ENCODE measurements around the gene F9. TPM values are rescaled to one million over a fixed set of nuclear protein-coding genes. Genes with fewer than 3 reads are reported as not detected.

F9 gene
- 1 to 10 TPM in 1 of 4 donors, not detected in 3; 1.7 TPM for total RNA-seq

DNA sequence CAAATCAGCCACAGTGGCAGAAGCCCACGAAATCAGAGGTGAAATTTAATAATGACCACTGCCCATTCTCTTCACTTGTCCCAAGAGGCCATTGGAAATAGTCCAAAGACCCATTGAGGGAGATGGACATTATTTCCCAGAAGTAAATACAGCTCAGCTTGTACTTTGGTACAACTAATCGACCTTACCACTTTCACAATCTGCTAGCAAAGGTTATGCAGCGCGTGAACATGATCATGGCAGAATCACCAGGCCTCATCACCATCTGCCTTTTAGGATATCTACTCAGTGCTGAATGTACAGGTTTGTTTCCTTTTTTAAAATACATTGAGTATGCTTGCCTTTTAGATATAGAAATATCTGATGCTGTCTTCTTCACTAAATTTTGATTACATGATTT lies at the start of gene F9:
Gene F9 (plus strand): TSS at position 190 of the 400 bp plus-strand sequence. CDS start 26 bp downstream, at position 216.
- WGBS, result 59% methylated on average over 4 of the region's 4 CpGs
- H3K27ac ChIP-seq, result no peak within 1 kb of the TSS
- no peaks in the 10 kb centered on the region for H3K4me1 ChIP-seq
- DNase-seq (ENCODE audit: low spot score in 2 of 2), result no peak
- H3K27me3 ChIP-seq, result no peaks in the 10 kb centered on the region
- H3K4me3 ChIP-seq, result no peak within 1 kb of the TSS
- no peaks in the 10 kb centered on the region for H3K36me3 ChIP-seq
- no peaks in the 10 kb centered on the region for H3K9me3 ChIP-seq
- no peak for TF ChIP-seq EP300 (IDR thresholded peaks at IDR 0.05)
- TF ChIP-seq, protein P1, sequence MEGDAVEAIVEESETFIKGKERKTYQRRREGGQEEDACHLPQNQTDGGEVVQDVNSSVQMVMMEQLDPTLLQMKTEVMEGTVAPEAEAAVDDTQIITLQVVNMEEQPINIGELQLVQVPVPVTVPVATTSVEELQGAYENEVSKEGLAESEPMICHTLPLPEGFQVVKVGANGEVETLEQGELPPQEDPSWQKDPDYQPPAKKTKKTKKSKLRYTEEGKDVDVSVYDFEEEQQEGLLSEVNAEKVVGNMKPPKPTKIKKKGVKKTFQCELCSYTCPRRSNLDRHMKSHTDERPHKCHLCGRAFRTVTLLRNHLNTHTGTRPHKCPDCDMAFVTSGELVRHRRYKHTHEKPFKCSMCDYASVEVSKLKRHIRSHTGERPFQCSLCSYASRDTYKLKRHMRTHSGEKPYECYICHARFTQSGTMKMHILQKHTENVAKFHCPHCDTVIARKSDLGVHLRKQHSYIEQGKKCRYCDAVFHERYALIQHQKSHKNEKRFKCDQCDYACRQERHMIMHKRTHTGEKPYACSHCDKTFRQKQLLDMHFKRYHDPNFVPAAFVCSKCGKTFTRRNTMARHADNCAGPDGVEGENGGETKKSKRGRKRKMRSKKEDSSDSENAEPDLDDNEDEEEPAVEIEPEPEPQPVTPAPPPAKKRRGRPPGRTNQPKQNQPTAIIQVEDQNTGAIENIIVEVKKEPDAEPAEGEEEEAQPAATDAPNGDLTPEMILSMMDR (IDR thresholded peaks at IDR 0.05), result no peak
- no peak for TF ChIP-seq POLR2A (IDR thresholded peaks at IDR 0.05)
- TF ChIP-seq POLR2AphosphoS5 (IDR thresholded peaks at IDR 0.05), result no peak

DNA sequence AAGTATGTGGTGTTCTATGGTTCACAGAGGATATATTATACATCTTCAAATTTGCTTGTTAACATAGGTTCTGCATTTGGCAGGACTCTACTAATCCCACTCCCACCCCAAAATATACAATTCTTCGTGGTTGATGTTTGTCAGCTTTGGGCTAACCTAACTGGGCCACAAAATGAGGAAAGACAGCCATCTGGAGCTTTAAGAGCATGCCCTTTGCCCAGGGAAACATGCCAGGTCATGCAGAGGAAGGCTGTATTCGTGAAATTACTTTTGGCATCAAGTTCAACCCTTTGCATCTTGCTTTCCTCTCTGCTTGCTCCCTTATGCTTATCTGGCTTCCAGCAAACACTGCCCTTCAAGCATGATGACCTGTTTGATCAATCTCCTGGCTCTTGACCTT lies 46.8 kb upstream of the F9 start:
- H3K36me3 ChIP-seq, result no peaks in the 10 kb centered on the region
- no peak for TF ChIP-seq EP300 (IDR thresholded peaks at IDR 0.05)
- TF ChIP-seq POLR2A (IDR thresholded peaks at IDR 0.05), result no peak
- no peak for TF ChIP-seq POLR2AphosphoS5 (IDR thresholded peaks at IDR 0.05)
- TF ChIP-seq, protein P1 (IDR thresholded peaks at IDR 0.05), result no peak
- H3K27me3 ChIP-seq, result no peaks in the 10 kb centered on the region
- no peaks in the 10 kb centered on the region for H3K9me3 ChIP-seq
- H3K4me3 ChIP-seq, result no peak overlapping the region
- H3K4me1 ChIP-seq, result no peaks in the 10 kb centered on the region
- DNase-seq (ENCODE audit: low spot score in 2 of 2), result no peak
- H3K27ac ChIP-seq, result no peak overlapping the region
- WGBS, result 16% methylated on average over 2 of the region's 2 CpGs

DNA sequence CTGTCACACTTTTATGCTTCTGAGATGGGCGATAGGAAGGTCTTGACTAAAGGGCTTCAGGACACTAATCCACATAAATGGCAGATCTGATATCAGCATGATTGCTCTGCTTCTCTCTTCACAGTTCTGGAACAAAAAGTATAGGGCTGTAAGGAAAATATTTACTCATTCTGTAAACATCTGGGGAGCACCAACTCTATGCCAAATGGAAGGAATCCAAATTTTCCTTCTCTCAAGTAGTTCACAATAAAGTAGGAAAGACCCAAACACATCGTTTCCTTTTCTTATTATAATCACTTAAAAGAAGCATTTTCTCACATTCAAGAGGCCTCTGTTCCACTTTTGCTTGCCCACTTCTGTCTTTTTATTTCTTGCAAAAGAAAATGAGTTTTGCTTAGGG lies 45.9 kb upstream of the F9 start:
- WGBS, result 50% methylated on average over 2 of the region's 2 CpGs
- Histone ChIP-seq H3K9me3 (no peaks in the 10 kb centered on the region), H3K4me3 (no peak overlapping the region), H3K27me3 (no peaks in the 10 kb centered on the region), H3K4me1 (no peaks in the 10 kb centered on the region), H3K27ac (no peak overlapping the region), H3K36me3 (no peaks in the 10 kb centered on the region)
- TF ChIP-seq POLR2A (IDR thresholded peaks at IDR 0.05) (no peak), EP300 (IDR thresholded peaks at IDR 0.05) (no peak), POLR2AphosphoS5 (IDR thresholded peaks at IDR 0.05) (no peak)
- TF ChIP-seq, protein P1 (IDR thresholded peaks at IDR 0.05), result no peak
- DNase-seq (ENCODE audit: low spot score in 2 of 2), result no peak

DNA sequence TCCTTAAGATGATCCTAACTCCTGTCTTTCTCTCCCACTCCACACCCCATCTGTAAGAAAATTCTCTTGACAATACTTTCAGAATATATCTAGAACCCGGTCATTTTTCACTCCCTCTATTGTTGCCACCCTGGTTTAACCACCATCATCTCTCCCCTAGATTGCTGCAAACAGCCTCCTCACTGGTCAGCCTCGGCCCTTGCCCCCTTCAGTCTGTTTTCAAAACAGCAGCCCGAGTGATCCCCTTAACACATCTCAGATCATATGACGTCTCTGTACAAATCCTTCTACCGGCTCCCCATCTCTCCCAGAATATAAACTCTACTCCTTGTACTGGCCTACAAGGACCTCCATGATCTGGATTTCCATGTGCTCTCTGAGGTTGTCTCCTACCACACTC lies 35.2 kb upstream of the F9 start:
- Histone ChIP-seq H3K4me1 (no peaks in the 10 kb centered on the region), H3K4me3 (no peak overlapping the region), H3K9me3 (no peaks in the 10 kb centered on the region), H3K36me3 (no peaks in the 10 kb centered on the region), H3K27me3 (no peaks in the 10 kb centered on the region), H3K27ac (no peak overlapping the region)
- TF ChIP-seq EP300 (IDR thresholded peaks at IDR 0.05), result no peak
- no peak for TF ChIP-seq POLR2AphosphoS5 (IDR thresholded peaks at IDR 0.05)
- no peak for TF ChIP-seq POLR2A (IDR thresholded peaks at IDR 0.05)
- TF ChIP-seq, protein P1 (IDR thresholded peaks at IDR 0.05), result no peak
- DNase-seq (ENCODE audit: low spot score in 2 of 2), result no peak
- WGBS, result 63% methylated on average over 5 of the region's 5 CpGs

DNA sequence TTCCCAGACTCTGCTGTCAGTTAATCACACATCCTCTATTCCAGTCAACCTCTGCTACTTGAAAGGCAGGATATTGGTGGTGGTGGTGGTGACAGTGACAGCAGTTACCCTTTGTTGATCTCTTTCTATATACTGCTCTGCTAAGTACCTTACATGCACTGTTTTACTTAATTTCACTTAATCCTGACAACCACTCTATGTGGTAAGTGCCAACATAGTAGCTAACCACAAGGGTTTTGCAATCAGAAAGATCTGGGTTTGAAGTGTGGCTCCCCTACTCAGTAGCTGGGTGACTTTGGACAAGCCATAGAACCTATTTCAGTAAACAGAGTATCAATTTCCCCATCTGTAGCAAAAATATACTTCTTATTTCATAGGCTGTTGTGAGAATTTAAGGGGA lies 24.2 kb upstream of the F9 start:
- Histone ChIP-seq H3K4me3 (no peak overlapping the region), H3K27ac (no peak overlapping the region), H3K4me1 (no peaks in the 10 kb centered on the region), H3K9me3 (no peaks in the 10 kb centered on the region), H3K27me3 (no peaks in the 10 kb centered on the region), H3K36me3 (no peaks in the 10 kb centered on the region)
- DNase-seq (ENCODE audit: low spot score in 2 of 2), result no peak
- TF ChIP-seq EP300 (IDR thresholded peaks at IDR 0.05), result no peak
- TF ChIP-seq, protein P1 (IDR thresholded peaks at IDR 0.05), result no peak
- no peak for TF ChIP-seq POLR2A (IDR thresholded peaks at IDR 0.05)
- no peak for TF ChIP-seq POLR2AphosphoS5 (IDR thresholded peaks at IDR 0.05)
